Measurements from ENCODE around the gene TRPV4.

GRCh38 chr12:109845824-109846205 lies 12.6 kb upstream of the TRPV4 start:
- TF ChIP-seq EZH2 (IDR thresholded peaks at IDR 0.05; ENCODE audit: low read depth), result no peak
- no peak for TF ChIP-seq CTCF (conservative IDR thresholded peaks at IDR 0.05)

Data from PC-9 (cell line).